ENCODE data around the gene RNF214.

Gene RNF214

GRCh38 chr11:117214404-117215110 lies 17.9 kb upstream of the RNF214 start:
- no peak for DNase-seq (ENCODE audit: low read depth)

GRCh38 chr11:117217141-117218084 lies 15.1 kb upstream of the RNF214 start:
- DNase-seq (ENCODE audit: low read depth), result no peak

GRCh38 chr11:117218133-117218915 lies 14.1 kb upstream of the RNF214 start:
- no peak for DNase-seq (ENCODE audit: low read depth)

GRCh38 chr11:117219001-117219400 lies 13.5 kb upstream of the RNF214 start:
- no peak for DNase-seq (ENCODE audit: low read depth)

GRCh38 chr11:117219455-117219854 lies 13.0 kb upstream of the RNF214 start:
- DNase-seq (ENCODE audit: low read depth), result no peak

- DNase-seq (ENCODE audit: low read depth), result no peak
Measured at GRCh38 chr11:117219995-117220394, 12.5 kb upstream of the RNF214 start.

GRCh38 chr11:117220568-117220967 lies 11.9 kb upstream of the RNF214 start:
- DNase-seq (ENCODE audit: low read depth), result no peak

- no peak for DNase-seq (ENCODE audit: low read depth)
Measured at GRCh38 chr11:117220999-117221774, 11.3 kb upstream of the RNF214 start.

- no peak for DNase-seq (ENCODE audit: low read depth)
Measured at GRCh38 chr11:117221775-117222517, 10.5 kb upstream of the RNF214 start.

- DNase-seq (ENCODE audit: low read depth), result no peak
Measured at GRCh38 chr11:117222991-117223740, 9.3 kb upstream of the RNF214 start.

GRCh38 chr11:117223741-117224689 lies 8.5 kb upstream of the RNF214 start:
- DNase-seq (ENCODE audit: low read depth), result no peak

- no peak for DNase-seq (ENCODE audit: low read depth)
Measured at GRCh38 chr11:117225553-117226170, 6.8 kb upstream of the RNF214 start.

GRCh38 chr11:117226388-117227385 lies 5.8 kb upstream of the RNF214 start:
- DNase-seq (ENCODE audit: low read depth), result no peak

- no peak for DNase-seq (ENCODE audit: low read depth)
Measured at GRCh38 chr11:117228091-117228490, 4.4 kb upstream of the RNF214 start.

- DNase-seq (ENCODE audit: low read depth), result no peak
Measured at GRCh38 chr11:117229411-117229810, 3.1 kb upstream of the RNF214 start.

GRCh38 chr11:117229931-117230285 lies 2.6 kb upstream of the RNF214 start:
- DNase-seq (ENCODE audit: low read depth), result no peak

- DNase-seq (ENCODE audit: low read depth), result no peak
Measured at GRCh38 chr11:117230286-117230961, 2.0 kb upstream of the RNF214 start.

Data from HS-27A (cell line).